Glomerular endothelial cell (primary cell): ENCODE data around the gene RND2. TPM values are rescaled to one million over a fixed set of nuclear protein-coding genes. Genes with fewer than 3 reads are reported as not detected.

ENCODE experiments used
- DNase-seq: peaks from one replicate; pipeline ENCODE4 v3.0.0-alpha.2; 2011; ENCODE audit warnings: low read depth, low spot score; ENCODE audit errors: extremely low read depth
- total RNA-seq: library from RNA; depleted of rRNA; stranded (reverse); fragments of >200 nt; gene quantifications from 2 replicates; pipeline ENCODE4 v1.2.3, GENCODE V29; 2015

The RND2 gene
- total RNA-seq, 1 donor from 2014 or later, result 0.18 TPM

DNA sequence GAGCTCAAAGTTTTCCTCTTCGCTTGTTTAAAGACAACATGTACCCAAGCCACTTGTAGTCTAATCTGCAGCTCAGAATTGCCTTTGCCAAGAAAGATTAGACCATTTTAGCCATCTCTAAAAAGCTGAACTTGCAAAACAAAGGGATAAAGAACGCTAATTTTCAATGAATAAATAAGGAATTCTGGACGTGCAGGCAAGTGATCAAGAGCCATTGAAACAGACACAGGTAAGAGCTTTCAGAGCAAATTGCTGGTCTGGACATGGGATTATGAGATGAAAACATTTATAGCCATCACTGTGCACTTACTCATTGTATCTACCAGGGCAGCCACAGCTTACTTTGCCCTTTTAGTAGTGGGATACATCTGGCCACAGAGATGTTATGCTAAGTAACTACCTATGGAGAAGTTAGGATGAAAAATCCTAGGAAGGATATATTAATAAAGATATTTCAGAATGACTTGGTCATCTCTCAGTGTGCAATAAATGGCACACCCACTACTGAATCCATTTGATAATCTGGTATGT lies 44.4 kb downstream of the RND2 start:
- no peak for DNase-seq

DNA sequence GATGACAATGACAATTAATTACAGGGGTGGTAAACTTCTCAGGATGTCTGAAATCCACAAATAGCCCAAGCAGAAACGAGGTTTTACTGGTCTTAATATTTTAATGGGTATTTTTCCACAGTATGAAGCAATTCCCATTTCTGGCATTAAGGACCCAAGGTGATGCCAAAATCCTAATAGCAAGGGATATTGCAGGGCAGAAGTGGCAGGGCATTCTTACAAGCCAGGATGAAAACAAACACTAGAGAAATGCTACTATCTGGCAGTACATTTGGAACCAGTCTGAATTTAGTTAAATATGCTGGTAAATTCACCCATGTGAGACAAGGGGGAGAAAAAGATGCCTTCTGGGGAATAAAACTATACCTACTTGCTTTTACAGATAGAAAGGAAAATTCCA lies 45.2 kb downstream of the RND2 start:
- no peak for DNase-seq

DNA sequence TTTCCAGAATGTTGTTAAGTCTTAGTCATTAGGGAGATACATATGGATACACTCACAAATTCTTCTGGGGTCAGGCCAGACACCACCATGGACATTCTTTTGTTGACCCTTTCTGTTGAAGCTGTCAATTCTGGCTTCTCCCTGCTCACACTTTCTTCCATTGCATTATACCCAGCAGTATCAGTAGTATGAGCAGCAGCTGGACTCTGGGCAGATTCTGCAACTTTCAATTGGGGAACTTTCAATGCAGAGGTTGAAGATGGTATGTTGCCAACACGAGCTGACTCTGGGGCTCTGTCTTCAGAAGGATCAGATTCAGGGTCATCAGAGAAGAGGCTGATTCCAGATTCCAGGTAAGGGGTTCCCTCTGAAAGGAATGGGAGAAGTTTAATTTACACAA lies 45.8 kb downstream of the RND2 start:
- no peak for DNase-seq

DNA sequence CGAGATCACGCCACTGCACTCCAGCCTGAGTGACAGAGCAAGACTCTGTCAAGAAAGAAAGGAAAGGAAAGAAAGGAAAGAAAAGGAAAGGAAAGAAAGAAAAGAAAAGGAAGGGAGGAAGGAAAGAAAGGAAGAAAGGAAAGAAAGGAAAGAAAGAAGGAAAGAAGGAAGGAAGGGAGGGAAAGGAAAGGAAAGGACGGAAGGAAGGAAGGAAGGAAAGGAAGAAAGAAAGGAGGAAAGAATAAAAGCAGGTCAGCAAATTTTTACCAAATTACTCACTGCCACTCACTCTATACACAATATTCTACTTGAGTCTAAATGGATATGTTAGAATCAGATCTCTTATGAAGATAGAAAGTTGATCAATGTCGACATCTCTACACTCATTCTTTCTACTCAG lies 49.8 kb downstream of the RND2 start:
- no peak for DNase-seq

DNA sequence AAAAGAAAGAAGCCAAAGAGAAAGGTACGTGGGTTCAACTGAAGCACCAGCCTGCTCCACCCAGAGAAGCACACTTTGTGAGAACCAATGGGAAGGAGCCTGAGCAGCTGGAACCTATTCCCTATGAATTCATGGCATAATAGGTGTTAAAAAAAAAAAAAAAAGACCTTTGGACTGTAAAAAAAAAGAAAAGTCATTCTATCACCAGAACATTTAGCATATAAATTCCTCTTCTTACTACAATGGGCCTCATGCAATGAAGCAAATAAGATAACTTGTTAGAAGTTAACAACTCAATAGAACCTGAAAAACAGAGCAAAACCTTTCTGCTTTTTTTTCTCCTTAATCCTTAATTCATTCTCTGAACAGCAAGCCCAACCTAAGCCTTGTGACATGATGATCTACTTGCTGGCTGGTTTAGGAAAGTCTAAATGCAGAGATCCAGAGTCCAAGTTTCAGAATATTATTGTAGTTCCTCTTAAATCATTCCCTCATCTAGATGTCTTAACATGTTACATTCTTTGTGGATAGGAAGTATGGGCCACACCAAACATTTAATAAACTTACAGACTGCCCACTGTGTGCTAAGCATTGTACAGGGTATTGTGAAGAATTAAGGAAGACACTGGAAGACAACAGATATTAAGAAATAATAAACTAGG lies 54.7 kb downstream of the RND2 start:
- DNase-seq, result no peak

Other genes starting within 250 kb of the RND2 start
- 8.8 and 10.4 TPM in 2 replicates for gene WNK4, start 244.6 kb upstream of the RND2 start, total RNA-seq
- 48.7 and 65.7 TPM in 2 replicates for gene COA3, start 226.5 kb upstream of the RND2 start, total RNA-seq
- 0.29 TPM in 1 of 2 replicates, not detected in the other for gene CNTD1, start 226.4 kb upstream of the RND2 start, total RNA-seq
- 70.7 and 115 TPM in 2 replicates for gene BECN1, start 200.9 kb upstream of the RND2 start, total RNA-seq
- 127 and 130 TPM in 2 replicates for gene PSME3, start 191.8 kb upstream of the RND2 start, total RNA-seq
- 1.8 and 2.0 TPM in 2 replicates for gene AOC2, start 180.7 kb upstream of the RND2 start, total RNA-seq
- 0.05 and 0.82 TPM in 2 replicates for gene AOC3, start 174.0 kb upstream of the RND2 start, total RNA-seq
- not detected in 2 replicates for gene G6PC1, start 124.4 kb upstream of the RND2 start, total RNA-seq
- gene AARSD1, start 60.8 kb upstream of the RND2 start, total RNA-seq, result 20.1 and 34.1 TPM in 2 replicates
- gene PTGES3L, start 45.2 kb upstream of the RND2 start, total RNA-seq, result 2.4 and 3.2 TPM in 2 replicates
- 8.3 and 13.5 TPM in 2 replicates for gene RUNDC1, start 44.7 kb upstream of the RND2 start, total RNA-seq
- 1,137 and 1,523 TPM in 2 replicates for gene RPL27, start 26.8 kb upstream of the RND2 start, total RNA-seq
- 31.6 and 33.4 TPM in 2 replicates for gene IFI35, start 18.4 kb upstream of the RND2 start, total RNA-seq
- 602 and 750 TPM in 2 replicates for gene VAT1, start 2.8 kb upstream of the RND2 start, total RNA-seq
- gene BRCA1, start 100.1 kb downstream of the RND2 start, total RNA-seq, result 9.7 and 14.0 TPM in 2 replicates
- gene NBR1, start 146.0 kb downstream of the RND2 start, total RNA-seq, result 60.3 and 64.4 TPM in 2 replicates
- gene TMEM106A, start 186.6 kb downstream of the RND2 start, total RNA-seq, result 4.7 and 8.4 TPM in 2 replicates
- 1.5 TPM in 1 of 2 replicates, not detected in the other for gene CCDC200, start 203.4 kb downstream of the RND2 start, total RNA-seq
- not detected in 2 replicates for gene RNU2-1, start 208.7 kb downstream of the RND2 start, total RNA-seq